Neural progenitor cell (in vitro differentiated cells): ENCODE data around the gene WNT9A. TPM values are rescaled to one million over a fixed set of nuclear protein-coding genes. Genes with fewer than 3 reads are reported as not detected.

ENCODE experiments used
- DNase-seq: peaks from one replicate; pipeline ENCODE4 v3.0.0-alpha.2; 2016; ENCODE audit warnings: low spot score
- H2AFZ ChIP-seq: fragments of 200-600 bp; sonication (generic); replicated peaks from 2 replicates; pipeline ENCODE4 v1.6.1; 2016; ENCODE audit warnings: antibody characterized with exemption
- H3F3A ChIP-seq: fragments of 200-600 bp; sonication (generic); 2 replicates; pipeline ENCODE4 v1.6.1; 2016; ENCODE audit warnings: antibody characterized with exemption, low read depth
- H3K27ac ChIP-seq: fragments of 200-600 bp; sonication (generic); 2 replicates; pipeline ENCODE4 v1.5.1; 2016; ENCODE audit warnings: mild to moderate bottlenecking
- H3K27me3 ChIP-seq: fragments of 200-600 bp; sonication (generic); 2 replicates; pipeline ENCODE4 v1.6.1; 2016; ENCODE audit warnings: mild to moderate bottlenecking, moderate library complexity
- H3K36me3 ChIP-seq: fragments of 200-600 bp; sonication (generic); 2 replicates; pipeline ENCODE4 v1.5.1; 2016
- H3K4me1 ChIP-seq: fragments of 200-600 bp; sonication (generic); 2 replicates; pipeline ENCODE4 v1.6.1; 2016; ENCODE audit warnings: mixed run types
- H3K4me2 ChIP-seq: fragments of 200-600 bp; sonication (generic); 2 replicates; pipeline ENCODE4 v1.6.1; 2016
- H3K4me3 ChIP-seq: fragments of 200-600 bp; sonication (generic); 2 replicates; pipeline ENCODE4 v1.5.1; 2016
- H3K79me2 ChIP-seq: fragments of 200-600 bp; sonication (generic); 2 replicates; pipeline ENCODE4 v1.6.1; 2016; ENCODE audit warnings: low read depth
- H3K9ac ChIP-seq: fragments of 200-600 bp; sonication (generic); 2 replicates; pipeline ENCODE4 v1.6.1; 2016
- H3K9me3 ChIP-seq: fragments of 200-600 bp; sonication (generic); 2 replicates; pipeline ENCODE4 v1.5.1; 2016; ENCODE audit warnings: low read depth
- H4K20me1 ChIP-seq: fragments of 200-600 bp; sonication (generic); 2 replicates; pipeline ENCODE4 v1.6.1; 2016; ENCODE audit warnings: low read depth
- H3K27ac Mint-ChIP-seq: 3 replicates; pipeline ENCODE4 v1.8.0; 2021; ENCODE audit warnings: mixed read lengths
- H3K27me3 Mint-ChIP-seq: 2 replicates; pipeline ENCODE4 v1.8.0; 2022; ENCODE audit warnings: low read depth, mild to moderate bottlenecking, inconsistent platforms, moderate library complexity, mixed read lengths; ENCODE audit not compliant: insufficient read depth
- H3K36me3 Mint-ChIP-seq: 3 replicates; pipeline ENCODE4 v1.8.0; 2021; ENCODE audit warnings: mixed read lengths
- H3K4me1 Mint-ChIP-seq: 3 replicates; pipeline ENCODE4 v1.8.0; 2021; ENCODE audit warnings: mixed read lengths
- H3K4me3 Mint-ChIP-seq: 3 replicates; pipeline ENCODE4 v1.8.0; 2021; ENCODE audit warnings: mild to moderate bottlenecking, moderate library complexity, mixed read lengths
- H3K9me3 Mint-ChIP-seq: 3 replicates; pipeline ENCODE4 v1.8.0; 2020; ENCODE audit warnings: mixed read lengths
- CTCF ChIP-seq: fragments of 200-600 bp; sonication (generic); IDR thresholded peaks from 2 replicates; pipeline ENCODE4 v1.5.1; 2017; ENCODE audit warnings: antibody characterized with exemption, mild to moderate bottlenecking
- EZH2 ChIP-seq: fragments of 200-600 bp; sonication (generic); IDR thresholded peaks from 2 replicates; pipeline ENCODE4 v1.6.1; 2017; ENCODE audit warnings: antibody characterized with exemption, mild to moderate bottlenecking, moderate library complexity
- EZH2phosphoT487 ChIP-seq: fragments of 200-600 bp; sonication (generic); IDR thresholded peaks from 2 replicates; pipeline ENCODE4 v1.6.1; 2017; ENCODE audit warnings: antibody characterized with exemption
- total RNA-seq: library from RNA; depleted of rRNA; stranded (reverse); fragments of >200 nt; gene quantifications from 2 replicates; pipeline ENCODE4 v1.2.3, GENCODE V29; 2015; ENCODE audit warnings: low replicate concordance

Gene WNT9A
- total RNA-seq, 1 donor from 2014 or later = 1.4 TPM

- no peak for DNase-seq
- Histone ChIP-seq H2AFZ (no peak overlapping the region), H3K9me3 (no peaks in the 10 kb centered on the region), H3K4me3 (no peak overlapping the region), H3K27me3 (no peaks in the 10 kb centered on the region), H3K79me2 (no peaks in the 10 kb centered on the region), H3K27ac (no peak overlapping the region), H3K4me1 (no peaks in the 10 kb centered on the region), H3K9ac (no peak overlapping the region), H3F3A (no peaks in the 10 kb centered on the region), H4K20me1 (no peaks in the 10 kb centered on the region), H3K36me3 (no peaks in the 10 kb centered on the region), H3K4me2 (no peak overlapping the region)
- Mint-ChIP-seq H3K36me3 (peaks cover 7% of the 10 kb centered on the region), H3K27me3 (peaks cover 10% of the 10 kb centered on the region), H3K9me3 (peaks cover 15% of the 10 kb centered on the region), H3K4me1 (peaks cover 11% of the 10 kb centered on the region), H3K27ac (peak overlapping the region; percentile 7), H3K4me3 (no peak overlapping the region)
- no peak for TF ChIP-seq EZH2phosphoT487
- TF ChIP-seq EZH2 = no peak
- TF ChIP-seq CTCF = no peak
Observed at GRCh38 chr1:227937838-227938145, 9.9 kb downstream of the WNT9A start.

GRCh38 chr1:227937031-227937837 lies 10.5 kb downstream of the WNT9A start:
- Mint-ChIP-seq H3K27me3 (peaks cover 8% of the 10 kb centered on the region), H3K4me1 (peaks cover 8% of the 10 kb centered on the region), H3K27ac (no peak overlapping the region), H3K9me3 (peaks cover 15% of the 10 kb centered on the region), H3K4me3 (no peak overlapping the region), H3K36me3 (peaks cover 7% of the 10 kb centered on the region)
- Histone ChIP-seq H3K4me3 (no peak overlapping the region), H3K4me1 (no peaks in the 10 kb centered on the region), H3K9ac (no peak overlapping the region), H3K79me2 (no peaks in the 10 kb centered on the region), H4K20me1 (no peaks in the 10 kb centered on the region), H3K27ac (no peak overlapping the region), H3K36me3 (no peaks in the 10 kb centered on the region), H3K9me3 (no peaks in the 10 kb centered on the region), H3K4me2 (no peak overlapping the region), H2AFZ (no peak overlapping the region), H3F3A (no peaks in the 10 kb centered on the region), H3K27me3 (no peaks in the 10 kb centered on the region)
- TF ChIP-seq EZH2phosphoT487 = no peak
- no peak for TF ChIP-seq CTCF
- TF ChIP-seq EZH2 = no peak
- DNase-seq = no peak

DNA sequence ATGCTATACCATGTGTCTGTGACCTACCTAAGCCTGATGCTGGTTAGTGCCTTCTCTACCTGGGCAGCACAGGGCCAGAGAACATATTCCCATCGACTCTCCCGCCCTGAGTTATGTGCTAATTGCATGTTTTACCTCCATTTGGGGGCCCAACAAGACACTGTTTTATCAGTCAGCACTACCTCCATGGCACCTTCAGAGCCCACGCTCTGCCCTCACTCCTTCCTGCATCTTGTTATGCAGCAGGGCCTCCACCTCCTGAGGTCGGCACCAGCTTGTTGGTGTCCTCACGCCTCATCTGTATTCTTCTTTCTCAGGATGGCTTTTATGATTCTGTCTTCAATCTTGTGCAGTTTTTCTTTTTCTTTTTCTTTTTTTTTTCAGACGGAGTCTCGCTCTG lies 11.9 kb downstream of the WNT9A start:
- DNase-seq = no peak
- no peaks in the 10 kb centered on the region for H3K27me3 ChIP-seq
- Mint-ChIP-seq H3K4me1 (peaks cover 6% of the 10 kb centered on the region), H3K36me3 (peaks cover 7% of the 10 kb centered on the region), H3K27ac (no peak overlapping the region), H3K4me3 (no peak overlapping the region), H3K9me3 (peaks cover 15% of the 10 kb centered on the region), H3K27me3 (peaks cover 7% of the 10 kb centered on the region)
- H3K4me1 ChIP-seq = no peaks in the 10 kb centered on the region
- H3K9ac ChIP-seq = no peak overlapping the region
- no peaks in the 10 kb centered on the region for H3K9me3 ChIP-seq
- H3F3A ChIP-seq = no peaks in the 10 kb centered on the region
- H3K4me2 ChIP-seq = no peak overlapping the region
- TF ChIP-seq CTCF = no peak
- no peak for TF ChIP-seq EZH2phosphoT487
- no peak overlapping the region for H2AFZ ChIP-seq
- no peak overlapping the region for H3K4me3 ChIP-seq
- no peaks in the 10 kb centered on the region for H3K79me2 ChIP-seq
- H4K20me1 ChIP-seq = no peaks in the 10 kb centered on the region
- no peak overlapping the region for H3K27ac ChIP-seq
- no peaks in the 10 kb centered on the region for H3K36me3 ChIP-seq
